Keratinocyte (primary cell): Measurements from ENCODE around the gene PIAS1. TPM values are rescaled to one million over a fixed set of nuclear protein-coding genes. Genes with fewer than 3 reads are reported as not detected.

Source experiments
- DNase-seq: peaks from one replicate; pipeline ENCODE4 v3.0.0-alpha.2; 2011; ENCODE audit warnings: low read depth, missing footprints, low spot score
- FAIRE-seq: peaks from 2 replicates; lab custom pipeline; 2011; peaks lifted over from hg19 to GRCh38; lab: Jason Lieb, UNC
- H2AFZ ChIP-seq: 2 replicates; pipeline ENCODE4 v1.6.0; 2012; ENCODE audit warnings: low read length, control low read depth, inconsistent platforms; ENCODE audit not compliant: control insufficient read depth
- H3K27ac ChIP-seq: 2 replicates; pipeline ENCODE4 v1.5.1; 2011; ENCODE audit warnings: low read length; ENCODE audit not compliant: control insufficient read depth, insufficient read depth
- H3K27me3 ChIP-seq: 3 replicates; pipeline ENCODE4 v1.6.0; 2011; ENCODE audit warnings: low read length; ENCODE audit not compliant: control insufficient read depth, insufficient read depth; ENCODE audit errors: extremely low read depth
- H3K36me3 ChIP-seq, 2 experiments: 2 replicates in 1 of 2; 3 replicates in 1 of 2; pipeline ENCODE4 v1.5.1; 2011; ENCODE audit warnings: low read length in 2 of 2, mild to moderate bottlenecking in 1 of 2; ENCODE audit not compliant: control insufficient read depth in 2 of 2, insufficient read depth in 2 of 2; ENCODE audit errors: extremely low read depth in 1 of 2
- H3K4me1 ChIP-seq: 3 replicates; pipeline ENCODE4 v1.5.1; 2011; ENCODE audit warnings: low read length; ENCODE audit not compliant: control insufficient read depth, insufficient read depth; ENCODE audit errors: extremely low read depth
- H3K4me2 ChIP-seq: 3 replicates; pipeline ENCODE4 v1.6.0; 2011; ENCODE audit warnings: low read depth, low read length; ENCODE audit not compliant: control insufficient read depth, insufficient read depth; ENCODE audit errors: extremely low read depth
- H3K4me3 ChIP-seq, 3 experiments: fragments of 200-600 bp in 1 of 3; sonication (generic) in 1 of 3; 2 replicates in 2 of 3; 3 replicates in 1 of 3; pipeline ENCODE4 v1.5.1; 2011 to 2016; ENCODE audit warnings: low read length in 3 of 3, mild to moderate bottlenecking in 3 of 3, control low read depth in 2 of 3, inconsistent platforms in 1 of 3, low read depth in 1 of 3, mixed read lengths in 1 of 3, mixed run types in 1 of 3, moderate library complexity in 1 of 3; ENCODE audit not compliant: control insufficient read depth in 2 of 3, insufficient read depth in 2 of 3; ENCODE audit errors: extremely low read depth in 1 of 3
- H3K79me2 ChIP-seq: 2 replicates; pipeline ENCODE4 v1.6.0; 2012; ENCODE audit warnings: low read length; ENCODE audit not compliant: control insufficient read depth, insufficient read depth
- H3K9ac ChIP-seq: 3 replicates; pipeline ENCODE4 v1.6.0; 2011; ENCODE audit warnings: low read length; ENCODE audit not compliant: control insufficient read depth, insufficient read depth; ENCODE audit errors: extremely low read depth
- H3K9me1 ChIP-seq: 3 replicates; pipeline ENCODE4 v1.6.0; 2011; ENCODE audit warnings: low read length; ENCODE audit not compliant: control insufficient read depth, insufficient read depth; ENCODE audit errors: extremely low read depth
- H3K9me3 ChIP-seq: 2 replicates; pipeline ENCODE4 v1.5.1; 2012; ENCODE audit warnings: low read depth, low read length; ENCODE audit not compliant: control insufficient read depth
- H4K20me1 ChIP-seq: 3 replicates; pipeline ENCODE4 v1.6.0; 2011; ENCODE audit warnings: low read length; ENCODE audit not compliant: control insufficient read depth, insufficient read depth; ENCODE audit errors: extremely low read depth
- EZH2 ChIP-seq: IDR thresholded peaks from one replicate; pipeline ENCODE4 v1.6.1; 2012; ENCODE audit warnings: inconsistent platforms, mild to moderate bottlenecking, low read length, moderate library complexity
- dilution Hi-C: fragments of 300-500 bp; cut with MboI; formaldehyde crosslinking; loops from one replicate; pipeline ENCODE4 v1.7.0; 2020; ENCODE audit warnings: low sequenced_read_pairs; ENCODE audit not compliant: extremely low pct_ligation_motif_present
- polyA plus RNA-seq, 5 experiments: library from polyadenylated mRNA; depleted of rRNA in 3 of 5; stranded (reverse) in 3 of 5; stranded (forward) in 1 of 5; unstranded in 1 of 5; fragments of >200 nt; gene quantifications; 1 replicate in 1 of 5; 2 replicates in 3 of 5; 3 replicates in 1 of 5; pipeline versions ENCODE4 v1.2.1 to v1.2.3, GENCODE V29; 2011 to 2012; ENCODE audit warnings: missing spikeins in 2 of 5, low read depth in 1 of 5, low replicate concordance in 1 of 5
- TF ChIP-seq, protein P1 (sequence below), 3 experiments: IDR thresholded peaks in 1 of 3; conservative IDR thresholded peaks in 1 of 3; optimal IDR thresholded peaks in 1 of 3; 2 replicates in 2 of 3; 3 replicates in 1 of 3; pipeline versions ENCODE3 to v1.5.1; 2011; ENCODE audit warnings: low read length in 3 of 3, mild to moderate bottlenecking in 3 of 3, moderate library complexity in 2 of 3, control low read depth in 1 of 3, inconsistent platforms in 1 of 3; ENCODE audit not compliant: insufficient read depth in 2 of 3; ENCODE audit errors: extremely low read depth in 1 of 3

PIAS1 gene
- polyA plus RNA-seq, 1 donor (not counting 4 experiments of a cell fraction or from before 2014, with no cell fraction given) = 58.2 TPM

DNA sequence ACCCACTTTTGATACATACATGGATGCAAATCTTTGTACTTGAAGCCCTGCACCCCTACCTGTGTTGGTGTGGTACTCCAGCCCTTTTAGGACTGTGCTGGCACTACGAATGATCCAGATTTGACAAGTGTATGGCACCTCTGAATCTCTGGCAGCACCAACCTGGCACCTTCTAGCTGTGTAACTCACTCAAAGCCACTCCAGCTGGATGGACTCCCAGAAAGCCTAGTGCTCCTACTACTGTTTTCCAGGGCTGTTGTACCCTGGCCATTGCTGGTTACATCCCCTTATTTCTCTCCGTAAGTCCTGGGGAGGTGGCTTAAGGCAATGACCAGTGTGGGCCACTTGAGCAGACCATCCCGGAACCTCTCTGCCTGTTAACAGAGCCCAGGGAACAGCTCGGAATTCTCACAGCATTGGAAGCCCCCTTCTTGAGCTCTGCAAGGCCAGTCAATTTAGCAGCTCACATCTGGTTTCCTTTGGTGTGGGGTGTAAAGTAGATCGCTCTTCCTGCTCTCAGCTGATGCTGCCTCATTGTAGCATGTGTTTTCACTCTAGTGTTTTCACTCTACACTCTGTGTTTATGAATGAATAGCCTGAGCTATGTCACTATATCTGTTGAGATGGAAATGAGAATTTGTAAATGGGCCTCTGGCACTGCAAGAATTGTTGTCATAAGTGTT, 138.8 kb downstream of the PIAS1 start:
- DNase-seq (no peak), FAIRE-seq (no peak)
- H3K4me2 ChIP-seq = no peak overlapping the region
- H3K9ac ChIP-seq = no peak overlapping the region
- H4K20me1 ChIP-seq = no peaks in the 10 kb centered on the region
- H3K27ac ChIP-seq = no peak overlapping the region
- H2AFZ ChIP-seq = no peak overlapping the region
- no peaks in the 10 kb centered on the region for H3K79me2 ChIP-seq
- H3K36me3 ChIP-seq = peaks cover 9 to 24% of the 10 kb centered on the region in 2 experiments
- TF ChIP-seq EZH2 = no peak
- TF ChIP-seq, protein P1, sequence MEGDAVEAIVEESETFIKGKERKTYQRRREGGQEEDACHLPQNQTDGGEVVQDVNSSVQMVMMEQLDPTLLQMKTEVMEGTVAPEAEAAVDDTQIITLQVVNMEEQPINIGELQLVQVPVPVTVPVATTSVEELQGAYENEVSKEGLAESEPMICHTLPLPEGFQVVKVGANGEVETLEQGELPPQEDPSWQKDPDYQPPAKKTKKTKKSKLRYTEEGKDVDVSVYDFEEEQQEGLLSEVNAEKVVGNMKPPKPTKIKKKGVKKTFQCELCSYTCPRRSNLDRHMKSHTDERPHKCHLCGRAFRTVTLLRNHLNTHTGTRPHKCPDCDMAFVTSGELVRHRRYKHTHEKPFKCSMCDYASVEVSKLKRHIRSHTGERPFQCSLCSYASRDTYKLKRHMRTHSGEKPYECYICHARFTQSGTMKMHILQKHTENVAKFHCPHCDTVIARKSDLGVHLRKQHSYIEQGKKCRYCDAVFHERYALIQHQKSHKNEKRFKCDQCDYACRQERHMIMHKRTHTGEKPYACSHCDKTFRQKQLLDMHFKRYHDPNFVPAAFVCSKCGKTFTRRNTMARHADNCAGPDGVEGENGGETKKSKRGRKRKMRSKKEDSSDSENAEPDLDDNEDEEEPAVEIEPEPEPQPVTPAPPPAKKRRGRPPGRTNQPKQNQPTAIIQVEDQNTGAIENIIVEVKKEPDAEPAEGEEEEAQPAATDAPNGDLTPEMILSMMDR (optimal IDR thresholded peaks at IDR 0.05 in 1 of 3, IDR thresholded peaks at IDR 0.05 in 1 of 3, conservative IDR thresholded peaks at IDR 0.05 in 1 of 3; ENCODE audit: extremely low read depth in 1 of 3, insufficient read depth in 2 of 3, low read length in 3 of 3) = no peak
- no peaks in the 10 kb centered on the region for H3K9me1 ChIP-seq
- no peaks in the 10 kb centered on the region for H3K4me1 ChIP-seq
- H3K27me3 ChIP-seq = no peaks in the 10 kb centered on the region
- no peak overlapping the region for H3K4me3 ChIP-seq
- H3K9me3 ChIP-seq = no peaks in the 10 kb centered on the region
- dilution Hi-C loops = no loop called here

DNA sequence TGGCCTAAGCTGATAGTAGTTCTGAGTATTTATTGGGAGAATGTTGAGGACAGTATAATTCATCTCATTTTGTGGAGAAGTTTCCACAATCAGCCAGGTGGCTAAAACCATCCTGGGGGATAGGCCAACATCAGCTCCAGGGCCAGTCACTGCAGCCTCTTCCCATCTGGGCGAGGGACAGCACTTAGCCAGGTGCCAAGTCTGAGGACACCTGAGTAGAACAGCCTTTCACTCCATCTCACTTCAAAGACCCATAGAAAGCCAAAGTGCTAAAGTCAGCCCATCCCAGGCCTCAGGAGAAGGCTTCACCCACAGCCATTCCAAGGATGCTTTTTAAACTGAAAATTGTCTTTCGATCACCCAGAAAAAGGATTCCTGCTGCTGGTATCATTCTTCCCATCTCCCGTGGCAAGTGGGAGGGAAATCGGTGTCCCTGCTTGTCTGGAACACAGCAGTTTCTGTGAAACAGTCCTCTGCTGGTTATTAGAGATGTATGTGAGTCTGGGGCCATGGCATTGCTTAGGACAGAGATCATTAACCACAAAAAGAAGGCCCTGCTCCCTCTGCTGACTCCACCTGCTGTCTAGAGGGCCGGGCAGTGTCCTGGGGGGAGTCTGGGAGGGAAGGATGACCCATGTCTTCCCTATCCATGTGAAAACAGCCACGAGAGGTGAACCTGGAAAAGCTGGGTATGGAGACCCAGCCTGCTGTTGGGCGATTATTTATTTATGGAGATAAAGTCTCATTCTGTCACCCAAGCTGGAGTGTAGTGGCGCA, 141.4 kb downstream of the PIAS1 start:
- dilution Hi-C loops = no loop called here
- no peak overlapping the region for H3K27ac ChIP-seq
- no peaks in the 10 kb centered on the region for H3K9me1 ChIP-seq
- H3K27me3 ChIP-seq = no peaks in the 10 kb centered on the region
- no peak overlapping the region for H3K4me2 ChIP-seq
- H2AFZ ChIP-seq = no peak overlapping the region
- H4K20me1 ChIP-seq = no peaks in the 10 kb centered on the region
- no peak overlapping the region for H3K9ac ChIP-seq
- TF ChIP-seq EZH2 = no peak
- TF ChIP-seq, protein P1 (optimal IDR thresholded peaks at IDR 0.05 in 1 of 3, IDR thresholded peaks at IDR 0.05 in 1 of 3, conservative IDR thresholded peaks at IDR 0.05 in 1 of 3; ENCODE audit: extremely low read depth in 1 of 3, insufficient read depth in 2 of 3, low read length in 3 of 3) = no peak
- H3K4me3 ChIP-seq = no peak overlapping the region
- H3K36me3 ChIP-seq = peaks cover 10 to 24% of the 10 kb centered on the region in 2 experiments
- H3K9me3 ChIP-seq = no peaks in the 10 kb centered on the region
- DNase-seq = no peak
- FAIRE-seq = no peak
- H3K79me2 ChIP-seq = no peaks in the 10 kb centered on the region
- H3K4me1 ChIP-seq = no peaks in the 10 kb centered on the region
